Renal cortex interstitium (tissue), 15 donors: Measurements from ENCODE around the gene TRPV2. TPM values are rescaled to one million over a fixed set of nuclear protein-coding genes. Genes with fewer than 3 reads are reported as not detected.
A peak's percentile ranks its signal among the peaks of the same experiment; 100 is the strongest.
"Not testable (repeated sequence)": the region's sequence is repeated elsewhere in the genome, so short reads cannot be mapped to it uniquely, and the experiment has no call there.

Experiments used
- DNase-seq, 11 donors: peaks; one replicate each; pipeline ENCODE4 v3.0.0-alpha.2; 2013; ENCODE audit warnings: low read depth in 9 of 11, low spot score in 4 of 11; ENCODE audit errors: extremely low read depth in 1 of 11
- long read RNA-seq, 16 experiments: transcript quantifications; one replicate each; lab custom pipeline, GENCODE V29; 2026
- polyA plus RNA-seq, 3 donors: library from polyadenylated mRNA; unstranded; fragments of 120-200 nt; gene quantifications; one replicate each; pipeline ENCODE4 v1.2.1, GENCODE V29; 2013; ENCODE audit not compliant: insufficient read length in 3 of 3

Gene TRPV2, protein sequence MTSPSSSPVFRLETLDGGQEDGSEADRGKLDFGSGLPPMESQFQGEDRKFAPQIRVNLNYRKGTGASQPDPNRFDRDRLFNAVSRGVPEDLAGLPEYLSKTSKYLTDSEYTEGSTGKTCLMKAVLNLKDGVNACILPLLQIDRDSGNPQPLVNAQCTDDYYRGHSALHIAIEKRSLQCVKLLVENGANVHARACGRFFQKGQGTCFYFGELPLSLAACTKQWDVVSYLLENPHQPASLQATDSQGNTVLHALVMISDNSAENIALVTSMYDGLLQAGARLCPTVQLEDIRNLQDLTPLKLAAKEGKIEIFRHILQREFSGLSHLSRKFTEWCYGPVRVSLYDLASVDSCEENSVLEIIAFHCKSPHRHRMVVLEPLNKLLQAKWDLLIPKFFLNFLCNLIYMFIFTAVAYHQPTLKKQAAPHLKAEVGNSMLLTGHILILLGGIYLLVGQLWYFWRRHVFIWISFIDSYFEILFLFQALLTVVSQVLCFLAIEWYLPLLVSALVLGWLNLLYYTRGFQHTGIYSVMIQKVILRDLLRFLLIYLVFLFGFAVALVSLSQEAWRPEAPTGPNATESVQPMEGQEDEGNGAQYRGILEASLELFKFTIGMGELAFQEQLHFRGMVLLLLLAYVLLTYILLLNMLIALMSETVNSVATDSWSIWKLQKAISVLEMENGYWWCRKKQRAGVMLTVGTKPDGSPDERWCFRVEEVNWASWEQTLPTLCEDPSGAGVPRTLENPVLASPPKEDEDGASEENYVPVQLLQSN
- 1 to 10 TPM; 1.8 to 3.8 (median 2.6) TPM for polyA plus RNA-seq
- long read RNA-seq, donor 1 = 0 reads
- long read RNA-seq, donor 2 = 0 reads
- long read RNA-seq, donor 3 = 0 reads
- long read RNA-seq, donor 4 = 0 reads
- long read RNA-seq, donor 5 = 0 reads
- long read RNA-seq, donor 6, partial matches to known transcripts = 0 of 1 reads
- long read RNA-seq, donor 6, other reads (novel, unspliced or antisense) = 0 of 1 reads
- long read RNA-seq, donor 7 = 0 reads
- long read RNA-seq, donor 8 = 0 reads
- long read RNA-seq, donor 9 = 0 reads
- long read RNA-seq, donor 10, partial matches to known transcripts = 0 of 1 reads
- long read RNA-seq, donor 10, other reads (novel, unspliced or antisense) = 0 of 1 reads
- long read RNA-seq, donor 11, partial matches to known transcripts = 0 of 1 reads
- long read RNA-seq, donor 11, other reads (novel, unspliced or antisense) = 0 of 1 reads
- long read RNA-seq, donor 12 = 0 reads
- long read RNA-seq, donor 13 = 0 reads
- long read RNA-seq, donor 14 = 0 reads
- long read RNA-seq, donor 15 = 0 reads
- long read RNA-seq, donor 16 = 0 reads

DNA sequence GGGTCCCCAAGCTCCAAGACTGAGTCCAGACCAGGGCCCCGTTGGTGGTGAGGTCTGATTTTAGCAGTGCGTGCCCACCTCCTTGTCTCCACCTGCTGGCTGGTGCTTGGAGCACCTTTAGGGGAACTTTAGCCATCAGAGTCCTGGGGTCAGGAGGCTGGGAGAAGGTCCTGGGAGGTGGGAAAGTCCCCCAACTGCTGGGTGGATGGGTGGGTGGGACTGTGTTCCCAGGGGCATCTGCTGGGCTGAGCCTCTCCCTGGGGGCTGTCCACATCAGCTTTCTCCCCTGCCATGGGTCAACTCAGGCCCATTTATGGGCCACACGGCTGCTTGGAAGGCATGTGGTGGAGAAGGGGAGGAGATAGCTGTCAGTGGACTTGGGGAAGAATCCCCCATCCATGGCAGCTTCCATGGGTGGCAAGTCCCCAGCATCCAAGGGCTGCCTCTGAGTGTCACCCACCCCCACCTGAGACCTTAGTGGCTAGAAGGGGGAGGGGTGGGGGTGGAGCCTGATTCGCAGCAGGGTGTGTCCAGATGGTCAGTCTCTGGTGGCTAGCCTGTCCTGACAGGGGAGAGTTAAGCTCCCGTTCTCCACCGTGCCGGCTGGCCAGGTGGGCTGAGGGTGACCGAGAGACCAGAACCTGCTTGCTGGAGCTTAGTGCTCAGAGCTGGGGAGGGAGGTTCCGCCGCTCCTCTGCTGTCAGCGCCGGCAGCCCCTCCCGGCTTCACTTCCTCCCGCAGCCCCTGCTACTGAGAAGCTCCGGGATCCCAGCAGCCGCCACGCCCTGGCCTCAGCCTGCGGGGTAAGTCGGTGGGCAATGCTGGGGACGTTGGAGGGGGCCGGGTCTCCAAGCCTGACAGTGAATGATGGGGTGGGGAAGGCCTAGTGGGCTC, at the start of gene TRPV2:
Gene TRPV2, plus strand, starts transcription at position 541 of the 894 bp plus-strand sequence. CDS start 2,098 bp downstream, outside the sequence.
- no peak for DNase-seq

DNA sequence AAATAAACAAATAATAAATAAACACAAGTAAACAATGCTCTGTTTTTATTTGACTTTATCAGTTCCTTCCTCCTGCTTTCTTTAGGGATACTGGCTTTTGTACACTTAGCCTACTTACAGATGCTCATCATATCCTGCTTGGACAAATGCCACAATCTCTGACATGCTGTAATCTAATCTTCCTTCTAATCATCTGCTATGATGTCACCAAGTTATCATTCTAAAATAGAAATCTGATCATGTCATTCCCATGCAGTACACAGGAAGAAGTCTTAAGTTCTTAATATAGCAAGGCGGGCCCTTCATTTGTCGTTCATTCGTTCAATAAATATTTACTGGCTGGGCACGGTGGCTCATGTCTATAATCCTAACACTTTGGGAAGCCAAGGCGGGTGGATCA, 43.6 kb upstream of the TRPV2 start:
- no peak for DNase-seq

DNA sequence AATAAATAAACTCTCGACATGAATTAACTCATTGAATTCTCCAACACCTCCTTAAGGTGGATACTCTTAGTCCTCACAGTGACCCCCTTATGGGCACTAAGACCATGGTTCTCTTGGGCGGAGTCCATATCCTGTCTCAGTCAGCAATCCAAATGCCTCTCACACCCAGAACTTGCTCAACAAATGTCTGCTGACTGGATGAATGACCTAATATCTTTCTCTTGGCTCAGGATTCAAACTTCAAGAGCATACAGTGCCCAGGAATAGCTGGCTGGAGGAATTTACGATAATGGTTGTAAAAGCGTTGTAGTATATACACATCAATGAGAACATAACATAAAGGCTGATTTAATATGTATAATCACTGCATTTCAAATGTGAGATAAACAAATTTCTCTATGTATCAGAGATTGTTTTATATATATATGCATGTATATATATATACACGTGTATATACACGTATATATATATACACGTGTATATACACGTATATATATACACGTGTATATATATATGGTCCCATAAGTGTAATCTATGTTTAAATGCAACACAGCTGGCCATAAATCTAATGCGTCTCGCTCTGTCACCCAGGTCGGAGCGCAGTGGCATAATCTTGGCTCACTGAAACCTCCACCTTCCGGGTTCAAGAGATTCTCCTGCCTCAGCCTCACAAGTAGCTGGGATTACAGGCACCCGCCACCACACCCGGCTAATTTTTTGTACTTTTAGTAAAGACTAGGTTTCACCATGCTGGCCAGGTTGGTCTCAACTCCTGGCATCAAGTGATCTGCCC, 41.0 kb upstream of the TRPV2 start:
- DNase-seq = no peak

DNA sequence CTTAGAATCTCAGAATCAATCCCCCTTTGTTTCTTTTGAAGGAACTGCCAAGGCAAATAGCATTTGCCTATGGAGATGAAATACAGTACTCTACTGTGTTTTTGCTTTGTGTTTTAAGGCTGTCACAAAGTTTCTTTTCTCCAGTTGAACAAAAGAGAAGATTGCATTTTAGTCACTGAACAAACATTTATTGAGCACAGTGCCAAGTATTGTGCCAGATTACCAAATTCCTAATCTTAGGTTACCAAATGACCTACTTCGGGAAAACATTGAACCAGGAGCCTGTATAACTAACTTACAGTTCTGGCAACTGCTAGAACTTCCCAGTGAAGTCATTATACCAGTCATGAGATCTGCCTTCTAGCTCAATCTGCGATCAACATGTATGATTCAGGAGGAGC, 37.4 kb upstream of the TRPV2 start:
- no peak for DNase-seq

DNA sequence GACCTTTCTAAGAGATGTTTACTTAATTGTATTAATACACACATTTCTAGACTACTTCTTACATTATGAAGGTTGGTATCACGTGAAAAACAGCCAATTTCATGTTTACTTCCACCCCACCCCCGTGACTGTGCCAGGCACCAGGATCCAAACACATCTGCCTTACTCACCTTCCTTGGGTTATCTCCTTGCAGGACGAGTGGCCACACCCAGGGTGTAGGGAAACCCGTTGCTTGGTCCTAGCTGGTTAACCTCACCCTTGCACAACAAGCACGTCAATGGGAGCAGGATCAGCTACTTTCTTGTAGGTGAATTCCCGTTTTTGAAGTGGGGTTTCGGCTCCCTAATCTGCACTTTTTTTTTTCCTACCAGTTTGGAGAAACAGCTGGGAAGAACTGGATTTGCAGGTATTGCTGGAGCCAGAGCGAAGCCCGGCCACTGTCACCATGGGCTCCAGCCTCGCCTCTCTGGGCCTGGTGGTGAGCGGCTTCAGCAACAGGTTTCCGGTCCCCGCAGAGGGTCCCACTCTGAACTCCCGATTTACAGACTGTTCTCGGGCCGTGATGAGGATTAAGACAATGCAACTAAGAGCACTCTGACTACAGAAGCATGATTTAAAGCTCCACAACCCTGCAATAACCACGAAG, 36.6 kb upstream of the TRPV2 start:
- DNase-seq = no peak

DNA sequence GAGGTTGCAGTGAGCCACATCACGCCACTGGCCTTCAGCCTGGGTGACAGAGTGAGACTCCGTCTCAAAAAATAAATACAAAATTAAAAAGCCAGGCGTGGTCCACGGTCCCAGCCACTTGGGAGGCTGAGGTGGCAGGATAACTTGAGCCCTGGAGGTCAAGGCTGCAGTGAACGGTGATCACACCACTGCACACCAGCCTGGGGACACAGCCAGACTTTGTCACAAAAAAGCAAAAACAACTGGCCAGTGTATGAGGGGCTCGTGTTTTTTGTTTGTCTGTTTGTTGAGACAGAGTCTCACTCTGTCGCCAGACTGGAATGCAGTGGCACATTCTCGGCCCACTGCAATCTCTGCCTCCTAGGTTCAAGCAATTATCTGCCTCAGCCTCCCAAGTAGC, 35.7 kb upstream of the TRPV2 start:
- no peak for DNase-seq

DNA sequence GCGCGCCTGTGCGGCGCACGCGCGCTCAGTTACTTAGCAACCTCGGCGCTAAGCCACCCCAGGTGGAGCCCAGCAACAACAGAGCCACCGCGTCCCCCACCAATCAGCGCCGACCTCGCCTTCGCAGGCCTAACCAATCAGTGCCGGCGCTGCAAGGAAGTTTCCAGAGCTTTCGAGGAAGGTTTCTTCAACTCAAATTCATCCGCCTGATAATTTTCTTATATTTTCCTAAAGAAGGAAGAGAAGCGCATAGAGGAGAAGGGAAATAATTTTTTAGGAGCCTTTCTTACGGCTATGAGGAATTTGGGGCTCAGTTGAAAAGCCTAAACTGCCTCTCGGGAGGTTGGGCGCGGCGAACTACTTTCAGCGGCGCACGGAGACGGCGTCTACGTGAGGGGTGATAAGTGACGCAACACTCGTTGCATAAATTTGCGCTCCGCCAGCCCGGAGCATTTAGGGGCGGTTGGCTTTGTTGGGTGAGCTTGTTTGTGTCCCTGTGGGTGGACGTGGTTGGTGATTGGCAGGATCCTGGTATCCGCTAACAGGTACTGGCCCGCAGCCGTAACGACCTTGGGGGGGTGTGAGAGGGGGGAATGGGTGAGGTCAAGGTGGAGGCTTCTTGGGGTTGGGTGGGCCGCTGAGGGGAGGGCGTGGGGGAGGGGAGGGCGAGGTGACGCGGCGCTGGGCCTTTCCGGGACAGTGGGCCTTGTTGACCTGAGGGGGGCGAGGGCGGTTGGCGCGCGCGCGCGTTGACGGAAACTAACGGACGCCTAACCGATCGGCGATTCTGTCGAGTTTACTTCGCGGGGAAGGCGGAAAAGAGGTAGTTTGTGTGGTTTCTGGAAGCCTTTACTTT, 34.5 kb upstream of the TRPV2 start, which contains the start of gene UBB:
Gene UBB, plus strand, starts transcription at position 452 of the 856 bp plus-strand sequence. CDS start 817 bp downstream, outside the sequence.
- DNase-seq = peak; percentile 90 to 98 (median 95)

DNA sequence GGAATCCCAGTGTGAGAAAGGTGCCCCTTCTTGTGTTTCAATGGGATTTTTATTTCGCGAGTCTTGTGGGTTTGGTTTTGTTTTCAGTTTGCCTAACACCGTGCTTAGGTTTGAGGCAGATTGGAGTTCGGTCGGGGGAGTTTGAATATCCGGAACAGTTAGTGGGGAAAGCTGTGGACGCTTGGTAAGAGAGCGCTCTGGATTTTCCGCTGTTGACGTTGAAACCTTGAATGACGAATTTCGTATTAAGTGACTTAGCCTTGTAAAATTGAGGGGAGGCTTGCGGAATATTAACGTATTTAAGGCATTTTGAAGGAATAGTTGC, 33.9 kb upstream of the TRPV2 start:
- no peak for DNase-seq

DNA sequence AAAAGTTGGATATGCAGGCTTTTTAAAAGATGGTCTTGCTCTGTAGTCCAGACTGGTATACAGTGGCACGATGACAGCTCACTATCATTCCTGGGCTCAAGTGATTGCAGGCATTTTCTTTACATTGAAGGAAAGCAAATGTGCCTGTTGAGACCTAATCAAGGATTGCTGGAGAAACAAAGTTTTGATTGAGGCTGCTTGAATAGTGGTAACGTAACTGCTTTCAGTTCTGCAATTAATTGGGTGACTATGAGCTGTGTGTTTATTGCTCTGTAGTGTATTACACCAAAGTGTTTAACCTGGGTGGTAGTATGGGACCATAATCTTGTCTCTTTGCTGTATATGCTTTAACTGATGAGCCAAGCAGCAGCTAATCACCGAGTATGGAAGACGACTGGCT, 32.2 kb upstream of the TRPV2 start:
- no peak for DNase-seq

DNA sequence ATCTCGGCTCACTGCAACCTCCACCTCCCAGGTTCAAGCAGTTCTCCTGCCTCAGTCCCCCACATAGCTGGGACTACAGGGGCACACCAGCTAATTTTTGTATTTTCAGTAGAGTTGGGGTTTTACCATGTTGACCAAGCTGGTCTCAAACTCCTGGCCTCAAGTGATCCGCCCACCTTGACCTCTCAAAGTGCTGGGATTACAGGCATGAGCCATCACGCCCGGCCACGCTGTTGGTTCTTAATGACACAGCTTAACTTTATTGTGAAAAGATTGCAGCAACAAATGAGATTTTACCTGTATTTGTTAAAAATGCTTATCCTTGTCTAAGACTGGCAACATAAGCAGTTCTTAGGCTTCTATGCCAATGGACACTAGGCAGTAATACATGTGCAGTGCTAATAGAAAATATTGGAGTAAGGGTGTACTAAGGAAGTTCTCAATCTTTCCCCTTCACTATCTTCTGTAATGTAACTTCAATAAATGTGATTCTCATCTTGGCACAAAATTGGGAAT, 31.5 kb upstream of the TRPV2 start:
- no peak for DNase-seq

DNA sequence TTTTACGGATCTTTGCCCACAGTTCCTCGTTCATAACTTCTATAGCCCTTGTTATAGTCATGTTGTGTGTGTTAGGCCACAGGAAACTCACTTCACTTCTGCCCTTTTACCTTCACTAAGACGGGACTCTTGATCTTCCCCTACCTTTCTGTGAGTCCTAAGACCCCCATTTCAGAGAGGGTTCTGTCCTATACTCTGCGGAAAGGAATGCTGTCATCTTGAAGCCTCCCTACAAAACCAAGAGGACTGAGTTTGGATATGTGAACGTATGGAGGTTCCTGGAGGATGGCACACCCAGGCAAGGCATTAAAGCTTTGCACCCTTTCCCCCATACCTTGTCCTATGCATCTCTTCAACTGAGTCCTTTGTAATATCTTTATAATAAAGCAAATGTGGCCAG, 30.8 kb upstream of the TRPV2 start:
- no peak for DNase-seq

DNA sequence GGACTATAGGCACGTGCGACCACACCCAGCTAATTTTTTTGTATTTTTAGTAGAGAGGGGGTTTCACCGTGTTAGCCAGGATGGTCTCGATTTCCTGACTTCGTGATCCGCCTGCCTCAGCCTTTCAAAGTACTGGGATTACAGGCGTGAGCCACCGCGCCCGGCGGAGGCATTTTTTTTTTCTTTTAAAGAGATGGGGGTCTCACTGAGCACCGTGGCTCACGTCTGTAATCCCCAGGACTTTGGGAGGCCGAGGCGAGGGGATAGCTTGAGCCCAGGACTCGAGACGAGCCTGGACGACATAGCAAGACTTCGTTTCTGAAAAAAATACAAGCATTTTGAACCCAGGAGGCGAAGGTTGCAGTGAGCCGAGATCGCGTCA, 29.3 kb upstream of the TRPV2 start:
- not testable (repeated sequence) for DNase-seq

DNA sequence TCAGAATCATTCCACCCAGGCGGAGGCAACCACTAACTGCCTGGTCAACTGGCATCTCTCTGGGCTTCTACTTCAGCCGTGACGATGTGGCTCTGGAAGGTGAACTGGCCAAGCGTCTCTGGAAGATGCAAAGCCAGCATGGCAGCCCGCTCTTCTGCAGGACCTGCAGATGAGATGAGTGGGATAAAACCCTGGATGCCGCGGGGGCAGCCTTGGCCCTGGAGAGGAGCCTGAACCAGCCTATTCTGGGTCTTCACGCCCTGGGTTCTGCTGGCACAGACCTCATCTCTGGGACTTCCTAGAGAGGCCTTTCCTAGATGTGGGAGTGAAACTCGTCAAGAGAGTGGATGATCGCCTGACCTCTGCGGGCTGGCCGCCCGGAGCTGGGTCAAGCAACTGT, 23.9 kb upstream of the TRPV2 start:
- no peak for DNase-seq

DNA sequence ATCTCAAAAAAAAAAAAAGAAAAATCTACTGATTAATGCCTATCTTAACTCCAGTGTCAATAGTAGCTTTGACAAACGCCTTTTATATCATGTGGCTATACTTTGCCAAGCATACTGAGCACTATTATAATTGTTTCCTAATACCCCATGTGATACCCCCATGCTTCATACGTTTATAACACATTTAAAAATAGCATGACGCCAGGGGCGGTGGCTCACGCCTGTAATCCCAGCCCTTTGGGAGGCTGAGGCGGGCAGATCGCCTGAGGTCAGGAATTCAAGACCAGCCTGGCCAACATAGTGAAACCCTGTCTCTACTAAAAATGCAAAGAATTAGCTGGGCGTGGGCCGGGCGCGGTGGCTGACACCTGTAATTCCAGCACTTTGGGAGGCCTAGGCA, 22.9 kb upstream of the TRPV2 start:
- DNase-seq = not testable (repeated sequence)

DNA sequence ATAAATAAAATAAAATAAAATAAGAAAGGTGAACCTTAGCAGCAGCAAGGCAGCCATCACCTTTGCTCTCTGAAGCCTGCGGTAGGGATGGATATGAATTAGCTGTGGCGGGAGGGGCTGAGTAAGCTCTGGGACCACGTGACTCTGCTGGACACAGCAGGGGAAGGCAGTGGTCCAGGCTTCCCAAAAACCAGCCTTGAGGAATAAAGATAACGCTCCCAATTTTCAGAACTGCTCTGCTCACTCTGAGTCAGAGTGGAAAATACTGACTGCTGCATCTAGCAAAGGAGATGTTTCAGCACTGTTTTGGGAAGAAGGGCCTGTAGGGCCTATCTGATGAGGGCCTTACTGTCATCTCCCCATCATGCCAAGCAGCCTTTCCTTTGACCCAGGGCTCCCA, 19.5 kb upstream of the TRPV2 start:
- not testable (repeated sequence) for DNase-seq

DNA sequence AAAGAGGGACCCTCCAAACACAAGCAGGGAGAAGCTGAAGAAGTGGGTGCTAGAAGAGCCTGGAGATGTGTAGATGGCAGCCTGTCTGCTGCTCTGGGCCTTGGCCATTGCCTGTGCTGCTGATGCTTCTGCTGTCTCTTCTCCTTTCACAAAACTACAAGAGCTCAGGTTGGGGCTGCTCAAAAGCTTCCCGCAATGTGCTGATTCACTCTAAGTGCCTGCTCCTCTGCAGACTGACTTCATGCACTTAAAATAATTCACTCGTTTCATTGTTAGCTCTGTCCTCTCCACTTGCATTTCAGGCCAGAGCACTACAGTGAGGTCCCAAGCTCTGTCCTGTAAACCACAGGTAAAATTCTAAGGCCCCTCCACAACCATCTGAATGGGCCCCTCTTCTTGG, 18.7 kb upstream of the TRPV2 start:
- not testable (repeated sequence) for DNase-seq
